G401.6 (cell line): Measurements from ENCODE around the gene NTPCR.

ENCODE experiments used
- FAIRE-seq: peaks from 2 replicates; lab custom pipeline; 2012; peaks lifted over from hg19 to GRCh38; lab: Jason Lieb, UNC

The NTPCR gene

DNA sequence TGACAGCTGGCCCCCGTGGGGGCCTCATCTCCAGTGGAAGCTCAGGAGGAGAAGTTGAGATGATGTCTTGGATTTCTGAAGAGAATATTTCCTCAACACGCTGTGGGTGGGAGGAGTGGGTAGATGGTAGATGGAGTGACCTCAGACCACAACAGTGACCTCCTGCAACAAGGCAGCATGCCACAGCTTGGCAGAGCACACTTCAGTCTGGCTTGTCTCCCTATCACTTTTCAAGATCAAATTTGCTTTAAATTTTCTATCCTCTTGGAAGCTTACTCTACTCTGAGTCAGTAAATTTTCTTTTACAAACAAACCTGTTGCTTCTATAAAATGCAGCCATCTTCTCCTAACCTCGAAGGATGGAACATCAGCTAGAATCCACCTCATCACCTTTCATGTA lies 59.7 kb downstream of the NTPCR start:
- no peak for FAIRE-seq

DNA sequence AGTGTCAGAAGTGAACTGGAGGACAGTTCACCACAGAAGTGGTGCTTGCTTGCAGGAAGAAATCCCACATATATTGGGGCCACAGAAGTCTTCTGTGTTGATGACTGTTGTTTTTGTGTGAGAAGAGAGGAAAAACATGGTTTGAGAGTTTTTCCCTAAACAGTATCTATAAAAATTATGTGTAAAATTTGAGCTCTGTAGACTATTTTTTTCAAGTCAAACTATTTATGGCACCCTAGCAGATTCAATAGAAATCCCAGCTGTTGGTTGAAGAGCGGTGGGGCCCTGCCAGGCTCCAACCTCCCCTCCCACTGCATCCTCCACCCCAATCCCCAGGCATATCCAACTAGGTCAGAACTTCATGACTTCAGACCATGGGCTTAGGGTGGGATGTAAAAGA lies 61.6 kb downstream of the NTPCR start:
- no peak for FAIRE-seq

DNA sequence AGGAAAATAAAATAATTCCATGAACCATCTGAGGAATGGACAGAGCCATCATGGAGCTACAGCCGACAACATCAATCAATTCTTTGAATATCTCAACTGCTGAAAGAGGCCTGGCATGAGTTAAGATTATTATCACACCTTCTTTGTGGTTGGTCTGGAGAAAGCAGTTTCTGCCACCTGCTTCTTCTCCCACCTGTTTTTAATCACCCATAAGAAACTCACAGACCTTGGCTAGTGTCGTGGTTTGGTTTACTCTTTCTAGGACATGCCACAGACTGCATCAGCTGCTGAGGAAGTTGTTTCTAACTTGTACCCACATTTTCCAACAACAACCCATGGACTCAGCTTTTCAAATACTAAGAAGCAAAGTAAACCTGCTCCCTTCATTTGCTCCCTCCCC lies 65.6 kb downstream of the NTPCR start:
- no peak for FAIRE-seq

DNA sequence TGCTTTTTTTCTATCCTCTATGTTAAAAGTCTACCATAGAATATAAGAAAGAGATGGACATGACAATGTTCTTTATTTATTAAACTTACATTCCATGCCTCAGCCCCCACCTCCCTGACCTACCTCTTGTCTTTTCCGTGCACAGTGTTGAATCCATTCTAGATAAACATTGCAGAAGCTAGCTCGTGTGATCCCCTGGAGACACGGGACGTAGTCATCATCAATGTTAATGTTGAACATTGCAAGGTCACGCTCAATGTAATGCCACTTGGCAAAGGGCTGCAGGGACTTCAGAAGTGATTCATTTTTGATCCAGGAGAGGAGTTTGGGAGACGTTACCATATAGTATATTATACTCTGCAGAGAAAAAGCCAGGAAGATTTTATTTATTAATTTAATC lies 66.4 kb downstream of the NTPCR start:
- FAIRE-seq = no peak

DNA sequence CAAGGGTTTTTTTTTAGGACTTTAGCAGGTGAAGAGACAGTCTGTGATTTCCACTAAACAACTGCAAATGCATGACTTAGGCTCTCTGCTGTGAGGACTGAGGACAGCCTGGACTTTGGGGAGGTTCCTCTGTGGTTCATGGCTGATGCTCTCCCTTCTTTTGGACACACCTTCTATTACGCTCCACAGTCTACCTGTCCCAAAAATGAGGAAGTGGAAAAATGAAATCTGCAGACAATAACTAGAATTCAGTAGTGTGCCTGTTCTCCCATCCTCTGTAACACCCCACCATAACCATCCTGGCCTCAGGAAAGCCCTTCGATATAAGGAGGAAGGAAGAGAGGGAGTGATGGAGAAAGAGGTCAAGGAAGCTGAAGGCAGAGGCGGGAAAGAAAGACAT lies 68.7 kb downstream of the NTPCR start:
- no peak for FAIRE-seq

DNA sequence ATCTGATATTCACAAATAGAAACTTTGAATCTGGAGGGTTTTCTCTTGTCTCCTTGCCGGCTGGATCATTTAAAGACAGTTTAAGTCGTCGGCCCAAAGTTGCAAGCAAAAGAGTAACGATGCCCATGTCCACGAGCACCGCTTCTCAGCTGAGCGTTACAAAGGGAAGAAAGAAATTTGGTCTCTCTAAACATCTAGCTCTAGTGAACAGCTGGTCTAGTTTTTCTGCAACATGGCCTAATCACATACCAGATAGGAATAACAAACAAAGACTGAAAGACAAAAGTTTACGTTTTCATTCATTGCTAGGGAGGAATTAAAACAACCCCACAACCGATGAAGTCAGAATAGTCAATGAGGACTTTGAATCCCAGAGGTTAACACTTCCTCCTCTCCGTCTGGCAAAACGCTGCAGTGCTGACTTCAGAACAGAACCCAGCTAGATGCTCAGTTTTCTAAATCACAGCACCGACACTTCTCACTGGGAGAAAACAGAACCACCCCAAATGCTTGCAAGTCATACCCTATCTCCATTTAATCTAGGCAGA lies 69.4 kb downstream of the NTPCR start:
- no peak for FAIRE-seq

DNA sequence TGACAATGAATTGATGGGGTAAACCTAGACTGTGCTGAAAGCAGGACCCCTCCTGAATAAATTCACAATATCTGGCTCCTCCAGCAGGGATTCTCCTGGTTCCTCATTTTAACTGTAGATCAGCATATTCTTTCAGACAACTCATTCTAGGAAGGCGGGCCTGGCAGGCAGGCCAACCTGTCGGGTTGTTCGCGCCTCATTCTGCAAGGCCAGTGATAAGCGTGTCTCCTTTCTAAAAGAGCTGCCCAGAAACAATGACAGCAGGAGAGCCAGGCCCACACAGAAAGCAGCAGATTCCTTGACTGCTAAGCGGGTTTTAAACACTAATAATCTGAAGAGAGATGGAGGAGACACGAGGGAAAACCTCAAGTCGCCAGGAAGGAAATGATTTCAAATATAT lies 70.0 kb downstream of the NTPCR start:
- no peak for FAIRE-seq

DNA sequence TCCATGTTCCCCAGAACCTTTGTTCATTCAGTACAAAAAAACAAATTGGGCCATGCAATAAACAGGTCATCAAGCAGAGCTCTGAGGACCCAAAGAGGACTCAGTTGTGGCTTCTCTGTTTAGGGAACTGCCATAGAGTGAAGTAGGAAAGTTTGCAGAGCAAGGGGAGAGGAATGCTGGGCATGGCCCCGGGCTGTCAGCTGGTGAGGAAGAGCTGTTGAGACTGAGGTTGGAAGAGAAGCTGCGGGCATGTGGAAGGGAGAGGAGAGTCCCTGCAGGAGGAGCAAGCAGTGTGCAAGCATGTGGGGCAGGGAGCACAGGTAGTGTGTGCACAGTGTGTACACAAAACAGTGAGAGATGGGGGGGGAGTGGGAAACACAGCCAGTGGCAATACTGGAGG lies 71.8 kb downstream of the NTPCR start:
- FAIRE-seq = no peak

DNA sequence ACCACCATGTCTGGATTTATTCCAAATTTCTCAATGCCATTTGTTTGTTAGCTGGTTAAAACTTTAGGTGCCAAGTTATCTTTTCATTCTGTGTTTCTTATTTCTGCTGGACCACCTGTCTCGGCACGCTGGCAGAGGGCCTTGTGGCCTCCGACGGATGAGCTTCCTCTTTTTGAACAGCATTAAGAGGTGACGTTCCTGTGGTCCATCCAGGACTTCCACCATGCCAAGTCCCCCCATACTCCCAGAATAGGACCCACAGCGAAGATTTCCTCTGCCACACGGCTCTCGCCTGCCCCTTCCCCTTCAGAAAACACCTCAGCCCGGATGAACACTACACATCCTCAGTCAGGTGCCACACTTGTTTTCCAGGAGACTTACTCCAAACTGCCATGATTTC lies 73.8 kb downstream of the NTPCR start:
- no peak for FAIRE-seq

DNA sequence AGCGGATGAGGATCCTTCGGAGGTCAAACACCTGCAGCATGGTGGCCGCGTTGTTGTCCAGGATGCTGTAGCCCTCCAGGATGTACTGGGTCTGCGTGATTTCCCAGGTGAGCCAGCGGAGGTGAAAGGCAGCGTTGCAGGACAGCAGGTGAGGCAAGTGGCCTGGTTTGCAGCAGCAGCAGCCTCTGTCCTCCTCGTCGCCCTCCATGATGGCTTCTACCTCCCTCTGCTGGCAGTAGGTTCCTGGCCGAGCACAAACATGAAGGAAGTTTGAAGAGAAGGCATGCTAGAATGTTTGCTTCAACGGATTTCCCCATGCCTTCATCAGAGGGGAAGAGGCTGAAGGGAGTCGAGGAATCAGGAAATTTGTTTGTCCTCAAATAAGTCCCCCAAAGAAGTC lies 74.7 kb downstream of the NTPCR start:
- no peak for FAIRE-seq

DNA sequence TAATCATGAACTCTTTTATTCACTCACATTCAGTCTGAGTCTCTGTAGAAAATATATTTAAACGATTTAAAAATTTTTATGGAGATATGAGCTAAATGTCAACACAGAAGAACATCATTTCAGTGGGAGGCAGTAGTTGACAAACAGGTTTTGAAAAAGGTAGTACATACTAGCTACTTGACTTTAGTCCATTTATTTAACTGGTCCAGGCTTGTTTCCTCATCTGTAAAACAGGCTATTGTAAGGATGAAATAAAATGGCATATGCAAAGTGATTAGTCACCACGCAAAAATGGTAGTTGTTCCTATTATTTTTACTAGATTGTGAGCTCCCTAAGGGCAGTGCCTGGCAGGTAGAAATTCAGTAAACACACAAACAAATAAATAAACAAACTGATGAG lies 75.2 kb downstream of the NTPCR start:
- FAIRE-seq = no peak

DNA sequence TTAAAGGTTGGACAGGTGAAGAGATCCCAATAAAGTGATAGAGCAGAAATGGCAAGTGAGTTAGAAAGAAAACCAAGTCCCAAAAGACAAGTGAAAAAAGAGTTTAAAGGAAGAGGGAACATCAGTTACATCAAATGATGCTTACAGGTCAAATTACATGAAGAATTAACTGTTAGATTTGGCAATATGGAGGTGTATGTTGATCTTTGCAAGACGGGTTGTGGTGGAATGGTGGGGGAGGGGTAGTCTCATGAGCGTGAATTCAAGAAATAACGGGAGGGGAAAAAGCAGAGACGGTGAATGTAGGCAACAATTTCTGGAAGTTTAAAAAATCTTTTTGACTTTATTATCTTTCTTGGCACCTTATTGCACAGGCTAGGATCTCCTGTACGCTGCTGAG lies 76.6 kb downstream of the NTPCR start:
- no peak for FAIRE-seq

DNA sequence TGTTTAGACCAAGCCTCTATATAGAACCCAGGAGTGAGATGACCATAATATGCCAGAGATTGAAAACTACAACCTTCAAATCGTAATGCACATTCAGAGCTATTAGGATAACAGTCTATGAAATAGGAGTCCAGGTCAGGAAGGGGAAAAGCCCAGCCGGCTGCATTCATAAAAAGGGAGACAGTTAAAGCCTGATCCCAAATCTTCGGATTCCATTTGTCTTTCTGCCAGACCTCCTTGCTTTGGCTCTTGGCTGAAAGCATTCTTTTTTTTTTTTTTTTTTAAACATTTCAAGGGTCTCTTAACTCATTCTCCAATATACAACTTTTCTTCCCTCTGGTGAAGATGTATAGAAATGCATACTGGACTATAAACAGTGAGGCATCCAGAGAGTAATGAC lies 81.1 kb downstream of the NTPCR start:
- no peak for FAIRE-seq

DNA sequence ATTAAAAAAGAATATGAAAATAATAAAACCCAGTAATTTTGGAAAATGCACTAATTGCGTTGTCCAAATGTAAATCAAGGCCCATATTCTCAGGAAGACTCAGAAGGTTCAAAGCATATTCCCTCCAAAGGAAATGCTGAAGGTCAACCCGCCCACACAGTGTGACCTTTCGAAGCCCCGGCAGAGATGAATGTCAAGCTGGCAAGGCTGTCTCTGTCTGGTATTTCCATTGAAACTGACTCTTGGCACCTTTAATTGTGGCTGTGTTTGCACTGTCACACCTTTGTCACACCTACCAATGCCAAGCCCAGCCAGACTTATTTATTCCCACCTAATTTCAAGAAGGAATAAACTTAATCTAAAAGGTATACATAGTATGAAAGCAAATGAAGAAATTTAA lies 82.5 kb downstream of the NTPCR start:
- no peak for FAIRE-seq

DNA sequence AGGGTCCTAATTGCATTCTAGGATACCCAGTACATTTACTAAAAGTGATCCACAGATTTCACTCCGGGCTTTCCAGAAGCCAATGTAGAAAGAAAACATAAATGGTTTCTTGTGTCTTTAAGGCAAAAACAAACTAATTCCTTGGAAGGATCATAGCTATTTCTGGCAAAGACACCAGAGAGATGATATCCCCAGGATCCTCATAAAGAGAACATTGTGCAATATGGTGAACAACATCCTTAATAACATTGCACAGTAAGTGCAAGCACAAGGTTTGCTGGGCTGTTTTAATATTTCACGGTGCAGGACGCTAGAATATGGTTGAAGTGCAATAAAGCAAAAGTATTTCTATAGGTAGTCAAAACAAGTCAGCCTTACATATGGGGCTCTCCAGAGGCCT lies 83.0 kb downstream of the NTPCR start:
- no peak for FAIRE-seq
